Measurements from ENCODE around the gene ITGA1.

GRCh38 chr5:52757527-52757926 is 30.2 kb upstream of the ITGA1 start:
- TF ChIP-seq CTCF (IDR thresholded peaks at IDR 0.05): no peak
- TF ChIP-seq EP300 (IDR thresholded peaks at IDR 0.05): no peak
